Measurements from ENCODE around the gene RELN.
A peak's percentile ranks its signal among the peaks of the same experiment; 100 is the strongest.

The RELN gene

GRCh38 chr7:103705542-103705941 lies 283.9 kb downstream of the RELN start:
- H3K4me1 ChIP-seq (ENCODE audit: control insufficient read depth, insufficient read depth, low read length) = peaks cover 11% of the 10 kb centered on the region
- H3K9ac ChIP-seq (ENCODE audit: low read depth, low read length) = no peak overlapping the region
- H3K9me3 ChIP-seq (replicated peaks; ENCODE audit: low read length) = no peaks in the 10 kb centered on the region
- H3K27me3 ChIP-seq (ENCODE audit: control insufficient read depth, insufficient read depth, low read length) = no peaks in the 10 kb centered on the region
- H3K36me3 ChIP-seq (ENCODE audit: insufficient read depth, low read length) = no peaks in the 10 kb centered on the region
- no peak overlapping the region for H3K4me3 ChIP-seq (ENCODE audit: low read length)
- H3K4me2 ChIP-seq (ENCODE audit: low read length) = no peak overlapping the region

GRCh38 chr7:103704701-103705100 lies 284.8 kb downstream of the RELN start:
- no peaks in the 10 kb centered on the region for H3K9me3 ChIP-seq (replicated peaks; ENCODE audit: low read length)
- no peak overlapping the region for H3K4me3 ChIP-seq (ENCODE audit: low read length)
- no peaks in the 10 kb centered on the region for H3K27me3 ChIP-seq (ENCODE audit: control insufficient read depth, insufficient read depth, low read length)
- H3K9ac ChIP-seq (ENCODE audit: low read depth, low read length) = no peak overlapping the region
- no peaks in the 10 kb centered on the region for H3K36me3 ChIP-seq (ENCODE audit: insufficient read depth, low read length)
- peaks cover 5% of the 10 kb centered on the region for H3K4me1 ChIP-seq (ENCODE audit: control insufficient read depth, insufficient read depth, low read length)
- H3K4me2 ChIP-seq (ENCODE audit: low read length) = no peak overlapping the region

DNA sequence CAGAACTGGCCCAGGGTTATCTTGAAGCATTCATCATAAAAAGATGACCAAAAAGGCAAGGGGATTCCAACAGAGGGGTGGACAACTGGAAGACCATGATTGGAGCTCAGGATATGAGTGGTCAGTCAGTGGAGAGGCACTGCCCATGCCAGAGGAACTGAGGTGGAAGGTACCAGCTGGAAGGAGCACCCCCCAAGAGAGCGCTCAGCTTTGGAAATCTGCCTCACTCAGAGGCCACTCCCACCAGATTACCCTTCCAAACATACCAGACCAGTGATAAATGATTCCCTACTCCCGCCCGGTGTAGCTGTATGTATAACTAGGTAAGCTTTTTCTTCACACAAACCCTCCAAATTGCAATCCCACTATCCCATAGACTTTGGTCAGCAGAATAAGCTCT lies 286.5 kb downstream of the RELN start:
- no peak overlapping the region for H3K4me2 ChIP-seq (ENCODE audit: low read length)
- no peaks in the 10 kb centered on the region for H3K27me3 ChIP-seq (ENCODE audit: control insufficient read depth, insufficient read depth, low read length)

DNA sequence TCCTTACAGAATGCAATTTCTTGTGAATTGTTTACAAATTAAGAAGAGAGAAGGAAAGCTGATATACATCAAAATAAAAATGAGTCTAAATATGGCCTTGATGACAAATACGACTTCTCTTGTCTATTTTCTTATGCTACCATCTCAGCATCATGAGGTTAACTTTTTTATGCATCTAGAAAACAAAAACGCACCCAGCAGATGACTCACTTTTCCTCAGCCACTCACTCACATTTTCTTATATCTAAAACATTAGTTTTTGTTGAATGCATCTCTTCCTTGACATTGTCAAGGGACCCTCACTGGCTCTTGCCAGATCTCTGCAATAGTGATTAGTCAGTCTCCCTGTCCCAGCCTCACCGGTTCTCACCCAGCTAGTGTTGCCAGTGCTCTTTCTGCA lies 287.0 kb downstream of the RELN start:
- Histone ChIP-seq H3K4me3 (ENCODE audit: low read length) (no peak overlapping the region), H3K9ac (ENCODE audit: low read depth, low read length) (no peak overlapping the region), H3K4me2 (ENCODE audit: low read length) (no peak overlapping the region), H3K36me3 (ENCODE audit: insufficient read depth, low read length) (no peaks in the 10 kb centered on the region), H3K4me1 (ENCODE audit: control insufficient read depth, insufficient read depth, low read length) (peaks cover 5% of the 10 kb centered on the region), H3K27me3 (ENCODE audit: control insufficient read depth, insufficient read depth, low read length) (no peaks in the 10 kb centered on the region), H3K9me3 (replicated peaks; ENCODE audit: low read length) (no peaks in the 10 kb centered on the region)

More for the DNA sequence above, 286.5 kb downstream of the RELN start:
- H3K36me3 ChIP-seq (ENCODE audit: insufficient read depth, low read length) = no peaks in the 10 kb centered on the region
- H3K9ac ChIP-seq (ENCODE audit: low read depth, low read length) = no peak overlapping the region
- no peaks in the 10 kb centered on the region for H3K9me3 ChIP-seq (replicated peaks; ENCODE audit: low read length)
- peaks cover 5% of the 10 kb centered on the region for H3K4me1 ChIP-seq (ENCODE audit: control insufficient read depth, insufficient read depth, low read length)
- H3K4me3 ChIP-seq (ENCODE audit: low read length) = no peak overlapping the region

DNA sequence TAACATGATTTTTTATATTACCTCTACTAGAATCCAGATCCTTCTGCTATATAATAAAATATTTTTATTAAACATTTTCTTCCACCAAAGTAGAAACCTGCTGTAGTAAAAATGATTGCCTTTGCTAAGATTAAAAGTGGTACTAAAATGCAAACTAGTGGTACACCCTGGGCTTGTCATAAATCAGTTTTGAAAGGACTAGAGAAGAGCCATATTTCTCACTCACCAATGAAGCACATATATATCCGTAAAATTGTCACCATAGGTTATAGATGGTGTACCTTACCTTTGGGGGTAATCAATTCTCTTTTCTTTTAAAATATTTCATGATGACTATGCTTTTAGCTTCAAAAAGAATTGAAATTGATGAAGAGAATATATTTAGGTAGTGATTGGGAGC lies 290.4 kb downstream of the RELN start:
- Histone ChIP-seq H3K4me3 (ENCODE audit: low read length) (no peak overlapping the region), H3K27me3 (ENCODE audit: control insufficient read depth, insufficient read depth, low read length) (no peaks in the 10 kb centered on the region), H3K9me3 (replicated peaks; ENCODE audit: low read length) (no peaks in the 10 kb centered on the region), H3K4me1 (ENCODE audit: control insufficient read depth, insufficient read depth, low read length) (peaks cover 5% of the 10 kb centered on the region), H3K9ac (ENCODE audit: low read depth, low read length) (no peak overlapping the region), H3K36me3 (ENCODE audit: insufficient read depth, low read length) (no peaks in the 10 kb centered on the region), H3K4me2 (ENCODE audit: low read length) (no peak overlapping the region)

DNA sequence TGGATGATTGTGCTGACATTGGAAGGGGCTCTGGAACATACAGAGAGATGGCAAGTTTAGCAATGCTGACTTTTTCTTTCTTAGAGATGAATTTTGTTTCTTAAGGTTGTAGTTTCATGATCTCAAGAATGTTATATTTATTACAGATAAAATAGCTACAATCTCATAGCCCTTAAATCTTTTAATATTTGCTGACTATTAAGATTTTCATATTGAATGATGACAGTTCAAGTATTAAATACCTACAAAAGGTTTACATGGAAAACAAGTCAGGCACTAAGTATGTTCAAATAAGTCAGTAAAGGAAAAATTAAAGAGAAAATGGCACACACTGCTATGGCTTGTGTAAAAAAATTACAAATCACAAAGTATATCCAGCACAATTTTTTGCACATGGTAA lies 291.4 kb downstream of the RELN start:
- Histone ChIP-seq H3K27me3 (ENCODE audit: control insufficient read depth, insufficient read depth, low read length) (no peaks in the 10 kb centered on the region), H3K36me3 (ENCODE audit: insufficient read depth, low read length) (no peaks in the 10 kb centered on the region), H3K4me2 (ENCODE audit: low read length) (no peak overlapping the region), H3K9ac (ENCODE audit: low read depth, low read length) (no peak overlapping the region), H3K4me1 (ENCODE audit: control insufficient read depth, insufficient read depth, low read length) (peaks cover 5% of the 10 kb centered on the region), H3K9me3 (replicated peaks; ENCODE audit: low read length) (no peaks in the 10 kb centered on the region), H3K4me3 (ENCODE audit: low read length) (no peak overlapping the region)

GRCh38 chr7:103695521-103695920 lies 293.9 kb downstream of the RELN start:
- Histone ChIP-seq H3K4me3 (ENCODE audit: low read length) (no peak overlapping the region), H3K4me1 (ENCODE audit: control insufficient read depth, insufficient read depth, low read length) (no peaks in the 10 kb centered on the region), H3K9ac (ENCODE audit: low read depth, low read length) (no peak overlapping the region), H3K4me2 (ENCODE audit: low read length) (no peak overlapping the region), H3K27me3 (ENCODE audit: control insufficient read depth, insufficient read depth, low read length) (no peaks in the 10 kb centered on the region), H3K36me3 (ENCODE audit: insufficient read depth, low read length) (no peaks in the 10 kb centered on the region), H3K9me3 (replicated peaks; ENCODE audit: low read length) (no peaks in the 10 kb centered on the region)

DNA sequence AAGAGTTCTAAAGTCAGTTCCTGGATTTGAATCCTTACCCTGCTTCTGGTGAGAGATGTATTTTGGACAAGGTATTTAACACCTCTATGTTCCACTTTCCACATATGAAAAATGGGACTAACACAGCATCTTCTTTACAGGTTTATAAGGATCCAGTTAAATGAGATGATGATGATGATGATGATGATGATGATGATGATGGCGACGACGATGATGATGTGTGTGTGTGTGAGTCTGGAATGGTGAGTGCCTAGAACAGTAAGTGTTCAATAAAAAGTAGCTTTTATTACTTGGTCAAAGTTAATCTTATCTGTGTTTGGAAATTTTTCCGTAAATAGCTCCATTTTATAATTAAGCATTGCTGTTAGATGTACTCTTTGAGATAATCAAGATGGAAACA lies 295.2 kb downstream of the RELN start:
- no peaks in the 10 kb centered on the region for H3K27me3 ChIP-seq (ENCODE audit: control insufficient read depth, insufficient read depth, low read length)
- H3K4me3 ChIP-seq (ENCODE audit: low read length) = no peak overlapping the region
- H3K4me1 ChIP-seq (ENCODE audit: control insufficient read depth, insufficient read depth, low read length) = peaks cover 5% of the 10 kb centered on the region
- no peaks in the 10 kb centered on the region for H3K9me3 ChIP-seq (replicated peaks; ENCODE audit: low read length)
- H3K36me3 ChIP-seq (ENCODE audit: insufficient read depth, low read length) = no peaks in the 10 kb centered on the region
- no peak overlapping the region for H3K4me2 ChIP-seq (ENCODE audit: low read length)
- no peak overlapping the region for H3K9ac ChIP-seq (ENCODE audit: low read depth, low read length)

GRCh38 chr7:103691291-103691690 lies 298.2 kb downstream of the RELN start:
- Histone ChIP-seq H3K4me3 (ENCODE audit: low read length) (no peak overlapping the region), H3K4me1 (ENCODE audit: control insufficient read depth, insufficient read depth, low read length) (peaks cover 7% of the 10 kb centered on the region), H3K36me3 (ENCODE audit: insufficient read depth, low read length) (no peaks in the 10 kb centered on the region), H3K9me3 (replicated peaks; ENCODE audit: low read length) (no peaks in the 10 kb centered on the region), H3K27me3 (ENCODE audit: control insufficient read depth, insufficient read depth, low read length) (no peaks in the 10 kb centered on the region), H3K9ac (ENCODE audit: low read depth, low read length) (no peak overlapping the region), H3K4me2 (ENCODE audit: low read length) (no peak overlapping the region)

GRCh38 chr7:103690242-103690974 lies 299.1 kb downstream of the RELN start:
- no peak overlapping the region for H3K4me2 ChIP-seq (ENCODE audit: low read length)
- no peaks in the 10 kb centered on the region for H3K36me3 ChIP-seq (ENCODE audit: insufficient read depth, low read length)
- no peaks in the 10 kb centered on the region for H3K9me3 ChIP-seq (replicated peaks; ENCODE audit: low read length)
- H3K4me1 ChIP-seq (ENCODE audit: control insufficient read depth, insufficient read depth, low read length) = peaks cover 7% of the 10 kb centered on the region
- no peak overlapping the region for H3K4me3 ChIP-seq (ENCODE audit: low read length)
- H3K9ac ChIP-seq (ENCODE audit: low read depth, low read length) = no peak overlapping the region
- H3K27me3 ChIP-seq (ENCODE audit: control insufficient read depth, insufficient read depth, low read length) = peaks cover 4% of the 10 kb centered on the region

DNA sequence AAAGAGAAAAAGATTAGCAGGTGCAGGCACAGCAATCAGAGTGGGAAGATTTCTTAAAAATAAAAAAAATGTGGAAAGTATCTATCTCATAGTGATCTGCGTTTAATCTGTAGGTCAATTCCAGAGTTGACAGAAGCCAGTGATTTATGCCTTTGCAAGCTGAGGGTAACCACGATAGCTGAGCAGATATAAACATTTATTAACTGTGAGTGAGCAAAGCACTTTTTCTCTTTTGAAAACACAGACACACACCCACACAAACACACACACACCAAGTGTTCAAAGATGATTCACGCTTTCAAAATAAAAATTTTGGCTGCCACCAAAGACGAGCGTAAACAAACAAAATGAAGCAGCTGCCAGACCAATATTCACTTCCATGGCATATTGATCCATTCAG lies 300.2 kb downstream of the RELN start:
- peak overlapping the region; percentile 21 for H3K4me2 ChIP-seq (ENCODE audit: low read length)
- peaks cover 4% of the 10 kb centered on the region for H3K27me3 ChIP-seq (ENCODE audit: control insufficient read depth, insufficient read depth, low read length)
- H3K4me3 ChIP-seq (ENCODE audit: low read length) = peak overlapping the region; percentile 15
- H3K9ac ChIP-seq (ENCODE audit: low read depth, low read length) = no peak overlapping the region
- no peaks in the 10 kb centered on the region for H3K36me3 ChIP-seq (ENCODE audit: insufficient read depth, low read length)
- H3K4me1 ChIP-seq (ENCODE audit: control insufficient read depth, insufficient read depth, low read length) = peaks cover 7% of the 10 kb centered on the region
- no peaks in the 10 kb centered on the region for H3K9me3 ChIP-seq (replicated peaks; ENCODE audit: low read length)

DNA sequence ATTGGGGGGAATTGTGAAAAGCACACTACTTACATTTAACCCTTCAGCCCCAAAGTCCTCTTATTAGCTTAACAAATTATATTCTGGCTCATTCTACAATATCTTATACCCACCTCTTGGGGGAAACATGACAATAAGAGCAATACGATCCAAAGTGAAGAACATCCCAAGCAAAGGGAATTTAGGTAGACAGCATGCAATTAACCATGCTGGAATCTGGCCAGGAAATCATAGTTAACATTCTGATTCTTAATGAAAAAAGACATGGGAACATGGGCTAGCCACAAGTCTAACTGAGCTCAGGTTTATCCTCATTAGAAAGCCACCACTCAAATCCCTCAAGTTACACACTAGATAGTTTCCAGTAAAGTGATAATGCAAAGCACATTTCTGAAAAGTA lies 301.5 kb downstream of the RELN start:
- Histone ChIP-seq H3K9me3 (replicated peaks; ENCODE audit: low read length) (no peaks in the 10 kb centered on the region), H3K9ac (ENCODE audit: low read depth, low read length) (no peak overlapping the region), H3K4me3 (ENCODE audit: low read length) (no peak overlapping the region), H3K27me3 (ENCODE audit: control insufficient read depth, insufficient read depth, low read length) (peaks cover 4% of the 10 kb centered on the region), H3K4me1 (ENCODE audit: control insufficient read depth, insufficient read depth, low read length) (peaks cover 7% of the 10 kb centered on the region), H3K4me2 (ENCODE audit: low read length) (no peak overlapping the region), H3K36me3 (ENCODE audit: insufficient read depth, low read length) (no peaks in the 10 kb centered on the region)
